Measurements from ENCODE around the gene HPX.
A peak's percentile ranks its signal among the peaks of the same experiment; 100 is the strongest.

The HPX gene

GRCh38 chr11:6433998-6434660 lies 6.7 kb downstream of the HPX start:
- TF ChIP-seq, protein P1, sequence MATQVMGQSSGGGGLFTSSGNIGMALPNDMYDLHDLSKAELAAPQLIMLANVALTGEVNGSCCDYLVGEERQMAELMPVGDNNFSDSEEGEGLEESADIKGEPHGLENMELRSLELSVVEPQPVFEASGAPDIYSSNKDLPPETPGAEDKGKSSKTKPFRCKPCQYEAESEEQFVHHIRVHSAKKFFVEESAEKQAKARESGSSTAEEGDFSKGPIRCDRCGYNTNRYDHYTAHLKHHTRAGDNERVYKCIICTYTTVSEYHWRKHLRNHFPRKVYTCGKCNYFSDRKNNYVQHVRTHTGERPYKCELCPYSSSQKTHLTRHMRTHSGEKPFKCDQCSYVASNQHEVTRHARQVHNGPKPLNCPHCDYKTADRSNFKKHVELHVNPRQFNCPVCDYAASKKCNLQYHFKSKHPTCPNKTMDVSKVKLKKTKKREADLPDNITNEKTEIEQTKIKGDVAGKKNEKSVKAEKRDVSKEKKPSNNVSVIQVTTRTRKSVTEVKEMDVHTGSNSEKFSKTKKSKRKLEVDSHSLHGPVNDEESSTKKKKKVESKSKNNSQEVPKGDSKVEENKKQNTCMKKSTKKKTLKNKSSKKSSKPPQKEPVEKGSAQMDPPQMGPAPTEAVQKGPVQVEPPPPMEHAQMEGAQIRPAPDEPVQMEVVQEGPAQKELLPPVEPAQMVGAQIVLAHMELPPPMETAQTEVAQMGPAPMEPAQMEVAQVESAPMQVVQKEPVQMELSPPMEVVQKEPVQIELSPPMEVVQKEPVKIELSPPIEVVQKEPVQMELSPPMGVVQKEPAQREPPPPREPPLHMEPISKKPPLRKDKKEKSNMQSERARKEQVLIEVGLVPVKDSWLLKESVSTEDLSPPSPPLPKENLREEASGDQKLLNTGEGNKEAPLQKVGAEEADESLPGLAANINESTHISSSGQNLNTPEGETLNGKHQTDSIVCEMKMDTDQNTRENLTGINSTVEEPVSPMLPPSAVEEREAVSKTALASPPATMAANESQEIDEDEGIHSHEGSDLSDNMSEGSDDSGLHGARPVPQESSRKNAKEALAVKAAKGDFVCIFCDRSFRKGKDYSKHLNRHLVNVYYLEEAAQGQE (IDR thresholded peaks at IDR 0.05; ENCODE audit: insufficient replicate concordance, low read depth) = no peak
- TF ChIP-seq CTCF (IDR thresholded peaks at IDR 0.05; ENCODE audit: insufficient read depth, low read length) (no peak), POLR2AphosphoS5 (IDR thresholded peaks at IDR 0.05; ENCODE audit: low read depth) (no peak), SPI1 (IDR thresholded peaks at IDR 0.05; ENCODE audit: borderline replicate concordance, low read depth) (no peak), GABPA (IDR thresholded peaks at IDR 0.05; ENCODE audit: low read depth) (no peak)
- Histone ChIP-seq H3K27me3 (ENCODE audit: insufficient read depth, poor library complexity, severe bottlenecking) (no peaks in the 10 kb centered on the region), H3K27ac (replicated peaks) (no peak overlapping the region), H3K4me3 (replicated peaks; ENCODE audit: insufficient read depth, low read length) (no peak overlapping the region)
- no peak for DNase-seq (ENCODE audit: low read depth in 1 of 2, low spot score in 1 of 2)

DNA sequence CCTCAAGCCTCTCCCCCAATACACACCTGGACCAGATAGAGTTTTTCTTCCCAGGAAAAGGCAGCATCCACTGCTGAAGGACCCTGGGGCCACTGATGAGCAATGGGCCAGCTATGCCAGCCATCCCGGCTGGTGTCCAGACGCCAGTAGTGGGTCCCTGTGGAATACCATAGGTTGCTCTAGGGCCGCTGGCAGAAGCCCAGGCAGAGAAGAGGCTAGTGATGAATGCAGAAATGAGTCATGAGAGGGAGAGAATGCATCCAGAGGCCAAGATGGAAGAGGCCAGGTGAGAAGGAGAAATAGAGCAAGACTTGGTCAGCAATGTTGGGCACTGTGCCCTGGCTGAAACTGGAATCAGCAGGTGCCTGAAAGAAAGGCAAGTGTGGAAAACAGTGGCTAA lies 8.9 kb downstream of the HPX start:
- Histone ChIP-seq H3K27ac (replicated peaks) (no peak overlapping the region), H3K27me3 (ENCODE audit: insufficient read depth, poor library complexity, severe bottlenecking) (no peaks in the 10 kb centered on the region), H3K4me3 (replicated peaks; ENCODE audit: insufficient read depth, low read length) (no peak overlapping the region)
- DNase-seq (ENCODE audit: low read depth in 1 of 2, low spot score in 1 of 2) = no peak
- TF ChIP-seq CTCF (IDR thresholded peaks at IDR 0.05; ENCODE audit: insufficient read depth, low read length) = no peak

- H3K27ac ChIP-seq (replicated peaks) = no peak overlapping the region
- no peaks in the 10 kb centered on the region for H3K27me3 ChIP-seq (ENCODE audit: insufficient read depth, poor library complexity, severe bottlenecking)
- no peak for DNase-seq (ENCODE audit: low read depth in 1 of 2, low spot score in 1 of 2)
- TF ChIP-seq, protein P1 (IDR thresholded peaks at IDR 0.05; ENCODE audit: insufficient replicate concordance, low read depth) = no peak
- no peak for TF ChIP-seq POLR2AphosphoS5 (IDR thresholded peaks at IDR 0.05; ENCODE audit: low read depth)
- no peak for TF ChIP-seq GABPA (IDR thresholded peaks at IDR 0.05; ENCODE audit: low read depth)
- no peak for TF ChIP-seq SPI1 (IDR thresholded peaks at IDR 0.05; ENCODE audit: borderline replicate concordance, low read depth)
- TF ChIP-seq CTCF (IDR thresholded peaks at IDR 0.05; ENCODE audit: insufficient read depth, low read length) = no peak
- H3K4me3 ChIP-seq (replicated peaks; ENCODE audit: insufficient read depth, low read length) = no peak overlapping the region
These were observed 13.3 kb downstream of the HPX start for GRCh38 chr11:6427516-6427915.

DNA sequence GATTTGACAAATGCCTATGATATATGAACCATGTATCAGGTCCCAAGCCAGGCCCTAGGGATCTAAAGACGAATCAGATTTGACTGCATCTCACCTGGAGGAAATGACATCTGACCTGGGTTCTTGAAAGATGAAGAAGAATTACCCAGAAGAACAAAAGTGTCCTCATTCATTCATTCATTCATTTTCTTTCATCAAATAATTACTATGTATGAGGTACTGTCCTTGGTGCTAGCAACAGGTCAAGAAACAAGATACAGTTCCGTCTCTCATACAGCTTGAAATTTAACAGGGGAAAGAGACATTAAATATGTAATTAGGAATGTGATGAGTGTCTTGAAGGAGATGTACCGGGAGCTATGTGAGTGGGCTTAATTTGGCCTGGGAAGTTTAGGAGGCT lies 20.1 kb downstream of the HPX start:
- DNase-seq (ENCODE audit: low read depth in 1 of 2, low spot score in 1 of 2) = no peak
- peaks cover 37% of the 10 kb centered on the region for H3K27me3 ChIP-seq (ENCODE audit: insufficient read depth, poor library complexity, severe bottlenecking)
- no peak overlapping the region for H3K4me3 ChIP-seq (replicated peaks; ENCODE audit: insufficient read depth, low read length)
- TF ChIP-seq, protein P1 (IDR thresholded peaks at IDR 0.05; ENCODE audit: insufficient replicate concordance, low read depth) = peak; percentile 87
- TF ChIP-seq SPI1 (IDR thresholded peaks at IDR 0.05; ENCODE audit: borderline replicate concordance, low read depth) = no peak
- H3K27ac ChIP-seq (replicated peaks) = no peak overlapping the region
